ENCODE data around the gene CDK2AP2. TPM values are rescaled to one million over a fixed set of nuclear protein-coding genes. Genes with fewer than 3 reads are reported as not detected.
"Not testable (repeated sequence)": the region's sequence is repeated elsewhere in the genome, so short reads cannot be mapped to it uniquely, and the experiment has no call there.

The CDK2AP2 gene
- polyA plus RNA-seq, 1 donor, result 23.6 TPM

- no peak for DNase-seq
Observed at GRCh38 chr11:67489885-67490726, 17.9 kb downstream of the CDK2AP2 start.

DNA sequence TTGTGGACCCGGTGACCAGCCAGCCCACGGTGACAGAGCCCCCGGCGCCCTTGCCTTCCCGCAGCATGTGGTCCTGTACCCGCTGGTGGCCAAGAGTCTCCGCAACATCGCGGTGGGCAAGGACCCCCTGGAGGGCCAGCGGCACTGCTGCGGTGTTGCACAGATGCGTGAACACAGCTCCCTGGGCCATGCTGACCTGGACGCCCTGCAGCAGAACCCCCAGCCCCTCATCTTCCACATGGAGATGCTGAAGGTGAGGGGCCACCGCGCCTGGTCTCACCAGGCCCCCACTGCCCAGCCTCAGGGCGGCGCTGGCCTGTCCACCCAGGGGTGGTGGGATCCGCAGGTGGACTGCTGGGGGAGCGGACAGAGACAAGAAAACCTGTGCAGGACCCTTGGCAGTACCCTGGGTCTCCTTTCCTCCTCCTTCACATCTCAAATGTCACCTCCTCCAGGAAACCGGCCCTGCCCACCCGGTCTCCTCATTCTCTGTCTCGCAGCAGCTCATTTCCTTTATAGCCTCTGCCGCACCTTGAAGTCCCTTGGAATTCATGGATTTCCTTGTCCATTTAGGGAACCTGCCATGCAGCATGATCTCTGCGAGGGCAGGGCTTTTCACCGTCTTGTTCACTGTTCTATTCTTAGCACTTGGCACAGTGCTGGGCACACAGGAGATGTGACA, 18.6 kb downstream of the CDK2AP2 start:
- DNase-seq, result no peak

DNA sequence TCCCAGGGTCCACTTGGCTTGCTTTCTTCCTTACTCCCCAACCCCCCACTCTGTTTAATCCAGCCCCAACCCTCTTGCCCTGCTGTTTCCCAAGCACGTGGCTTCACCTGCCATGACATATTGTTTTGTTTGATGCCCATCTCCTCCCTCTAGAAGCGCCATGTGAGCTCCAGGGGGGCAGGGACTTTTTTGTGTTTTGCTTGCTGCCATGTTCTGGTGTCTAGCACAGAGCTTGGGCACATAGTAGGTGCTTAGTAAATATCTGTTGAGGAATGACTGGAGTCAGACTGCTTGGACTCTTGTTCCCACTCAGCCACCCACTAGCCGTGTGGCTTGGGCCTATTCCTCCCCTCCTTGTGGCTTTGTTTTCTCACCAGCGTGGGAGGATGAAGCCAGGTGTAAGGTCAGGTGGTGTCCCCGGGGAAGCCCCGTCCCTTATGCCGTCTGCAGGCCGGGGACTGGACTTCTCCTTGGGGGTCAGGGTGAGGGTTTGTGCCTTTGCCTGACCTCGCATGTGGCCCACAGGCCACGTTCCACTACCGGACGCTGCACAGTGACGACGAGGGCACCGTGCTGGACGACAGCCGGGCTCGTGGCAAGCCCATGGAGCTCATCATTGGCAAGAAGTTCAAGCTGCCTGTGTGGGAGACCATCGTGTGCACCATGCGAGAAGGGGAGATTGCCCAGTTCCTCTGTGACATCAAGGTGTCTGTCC, 21.3 kb downstream of the CDK2AP2 start:
- DNase-seq, result no peak

GRCh38 chr11:67485873-67486361, 22.0 kb downstream of the CDK2AP2 start:
- DNase-seq, result not testable (repeated sequence)

- DNase-seq, result no peak
Observed at GRCh38 chr11:67484847-67485311, 23.1 kb downstream of the CDK2AP2 start.

- no peak for DNase-seq
Observed at GRCh38 chr11:67483831-67484665, 23.9 kb downstream of the CDK2AP2 start.

GRCh38 chr11:67482827-67483798, 24.8 kb downstream of the CDK2AP2 start, which contains the start of gene AIP:
Gene AIP (plus strand): TSS chr11:67483026. CDS start chr11:67483159, 133 bp downstream.
- DNase-seq, result peak; percentile 98

DNA sequence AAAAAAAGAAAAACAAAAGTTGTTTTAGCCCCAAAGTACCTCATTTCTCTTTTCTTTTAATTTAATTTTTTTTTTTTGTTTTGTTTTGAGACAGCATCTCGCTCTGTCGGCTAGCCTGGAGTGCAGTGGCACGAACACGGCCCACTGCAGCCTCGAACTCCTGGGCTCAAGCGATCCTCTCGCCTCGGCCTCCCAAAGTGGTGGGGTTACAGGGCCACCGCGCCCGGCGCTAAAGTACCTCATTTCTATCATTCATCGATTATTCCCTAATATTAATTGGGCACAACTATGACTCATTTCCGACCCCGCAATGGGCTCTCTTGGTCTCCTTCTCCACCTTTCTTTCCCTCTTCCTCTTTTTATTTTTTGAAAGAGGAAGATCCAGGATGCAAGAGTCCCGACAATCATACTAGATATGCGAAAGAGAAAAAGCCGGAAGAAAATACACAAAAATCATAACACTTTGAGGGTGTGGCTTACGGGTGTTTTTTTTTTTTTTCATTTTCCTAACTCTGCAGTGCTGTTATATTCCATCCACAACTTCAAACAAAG, 25.6 kb downstream of the CDK2AP2 start:
- no peak for DNase-seq

DNA sequence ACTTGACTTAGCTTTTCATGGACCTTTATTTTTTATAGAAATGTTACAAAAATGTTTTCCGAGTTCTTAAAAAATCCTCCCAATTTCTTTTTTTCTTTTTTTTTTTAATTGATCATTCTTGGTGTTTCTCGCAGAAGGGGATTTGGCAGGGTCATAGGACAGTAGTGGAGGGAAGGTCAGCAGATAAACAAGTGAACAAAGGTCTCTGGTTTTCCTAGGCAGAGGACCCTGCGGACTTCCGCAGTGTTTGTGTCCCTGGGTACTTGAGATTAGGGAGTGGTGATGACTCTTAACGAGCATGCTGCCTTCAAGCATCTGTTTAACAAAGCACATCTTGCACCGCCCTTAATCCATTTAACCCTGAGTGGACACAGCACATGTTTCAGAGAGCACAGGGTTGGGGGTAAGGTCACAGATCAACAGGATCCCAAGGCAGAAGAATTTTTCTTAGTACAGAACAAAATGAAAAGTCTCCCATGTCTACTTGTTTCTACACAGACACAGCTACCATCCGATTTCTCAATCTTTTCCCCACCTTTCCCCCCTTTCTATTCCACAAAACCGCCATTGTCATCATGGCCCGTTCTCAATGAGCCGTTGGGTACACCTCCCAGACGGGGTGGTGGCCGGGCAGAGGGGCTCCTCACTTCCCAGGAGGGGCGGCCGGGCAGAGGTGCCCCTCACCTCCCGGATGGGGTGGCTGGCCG, 30.5 kb downstream of the CDK2AP2 start:
- not testable (repeated sequence) for DNase-seq

- DNase-seq, result not testable (repeated sequence)
Observed at GRCh38 chr11:67476692-67477091, 31.3 kb downstream of the CDK2AP2 start.

DNA sequence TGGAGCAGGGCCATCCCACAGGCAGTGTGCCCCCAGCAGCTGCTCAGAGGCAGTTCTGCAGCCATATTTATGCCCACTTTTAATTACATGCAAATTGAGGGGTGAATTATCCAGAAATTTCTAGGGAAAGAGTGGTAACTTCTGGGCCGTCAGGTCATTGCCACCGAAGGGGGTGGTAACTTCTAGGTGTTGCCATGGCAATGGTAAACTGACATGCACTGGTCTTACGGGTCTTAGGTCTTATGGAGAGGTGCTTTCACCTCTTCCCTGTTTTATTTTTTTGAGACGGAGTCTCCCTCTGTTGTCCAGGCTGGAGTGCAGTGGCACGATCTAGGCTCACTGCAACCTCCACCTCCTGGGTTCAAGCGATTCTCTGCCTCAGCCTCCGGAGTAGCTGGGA, 35.1 kb downstream of the CDK2AP2 start:
- DNase-seq, result no peak

- no peak for DNase-seq
Observed at GRCh38 chr11:67470337-67471002, 37.5 kb downstream of the CDK2AP2 start.

GRCh38 chr11:67469508-67469811, 38.5 kb downstream of the CDK2AP2 start:
- no peak for DNase-seq

- peak; percentile 92 for DNase-seq
Observed at GRCh38 chr11:67468759-67469507, 39.0 kb downstream of the CDK2AP2 start, which contains the start of gene TMEM134. Gene TMEM134 (minus strand): TSS chr11:67469251. CDS start chr11:67469192, 59 bp downstream.

DNA sequence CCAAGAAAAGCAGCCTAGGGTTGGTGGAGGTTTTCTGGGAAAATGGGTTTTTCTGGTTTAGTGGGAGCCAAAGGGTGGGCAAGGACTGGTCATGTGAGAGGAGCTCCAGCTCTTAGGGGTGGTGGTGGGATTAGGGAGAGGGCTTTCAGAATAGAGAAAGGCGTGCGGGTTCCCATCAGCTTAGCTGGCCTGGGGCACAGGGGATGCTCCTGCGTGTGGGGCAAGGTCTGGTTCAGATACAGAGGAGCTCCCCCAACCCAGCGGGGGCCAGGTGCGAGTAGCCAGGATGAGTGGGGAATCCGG, 39.6 kb downstream of the CDK2AP2 start:
- no peak for DNase-seq

- no peak for DNase-seq
Observed at GRCh38 chr11:67468056-67468455, 39.9 kb downstream of the CDK2AP2 start.

- no peak for DNase-seq
Observed at GRCh38 chr11:67466962-67467771, 40.8 kb downstream of the CDK2AP2 start.

DNA sequence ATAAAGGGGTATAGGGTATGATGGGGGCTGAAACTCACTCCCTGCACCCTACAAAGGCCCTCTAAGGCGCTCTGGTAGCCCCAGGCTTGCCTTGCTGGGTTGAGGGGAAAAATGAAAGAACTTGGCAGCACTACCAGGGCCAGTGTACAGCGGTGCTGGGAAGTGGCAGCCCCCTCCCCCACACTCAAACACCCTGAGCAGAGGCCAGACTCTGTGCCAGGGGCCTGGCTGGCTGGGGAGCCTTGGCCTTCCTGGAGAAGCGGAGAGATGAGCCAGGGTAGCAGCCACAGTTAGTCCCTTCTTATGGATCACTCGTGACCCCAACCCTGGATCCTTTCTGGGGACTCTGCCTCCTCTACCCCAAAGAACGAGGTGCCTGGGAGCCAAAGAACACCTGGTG, 41.6 kb downstream of the CDK2AP2 start:
- DNase-seq, result no peak

Measured in hindlimb muscle (tissue), 1 donor.